LNCaP clone FGC (cell line): Measurements from ENCODE around the gene ACACA.
A peak's percentile ranks its signal among the peaks of the same experiment; 100 is the strongest.

ENCODE experiments used
- DNase-seq: peaks from one replicate; pipeline ENCODE4 v3.0.0-alpha.2; 2011; ENCODE audit warnings: low read depth
- H3K4me3 ChIP-seq: 2 replicates; pipeline ENCODE4 v1.5.1; 2011; ENCODE audit warnings: mild to moderate bottlenecking, low read depth, low read length, control low read depth
- TF ChIP-seq, protein P1 (sequence below): IDR thresholded peaks from 2 replicates; pipeline ENCODE4 v1.5.1; 2012; ENCODE audit warnings: mild to moderate bottlenecking; ENCODE audit not compliant: control insufficient read depth, insufficient read depth; ENCODE audit errors: extremely low read depth

The ACACA gene

GRCh38 chr17:37301288-37301687 is 105.3 kb downstream of the ACACA start:
- peak; percentile 72 for DNase-seq
- TF ChIP-seq, protein P1, sequence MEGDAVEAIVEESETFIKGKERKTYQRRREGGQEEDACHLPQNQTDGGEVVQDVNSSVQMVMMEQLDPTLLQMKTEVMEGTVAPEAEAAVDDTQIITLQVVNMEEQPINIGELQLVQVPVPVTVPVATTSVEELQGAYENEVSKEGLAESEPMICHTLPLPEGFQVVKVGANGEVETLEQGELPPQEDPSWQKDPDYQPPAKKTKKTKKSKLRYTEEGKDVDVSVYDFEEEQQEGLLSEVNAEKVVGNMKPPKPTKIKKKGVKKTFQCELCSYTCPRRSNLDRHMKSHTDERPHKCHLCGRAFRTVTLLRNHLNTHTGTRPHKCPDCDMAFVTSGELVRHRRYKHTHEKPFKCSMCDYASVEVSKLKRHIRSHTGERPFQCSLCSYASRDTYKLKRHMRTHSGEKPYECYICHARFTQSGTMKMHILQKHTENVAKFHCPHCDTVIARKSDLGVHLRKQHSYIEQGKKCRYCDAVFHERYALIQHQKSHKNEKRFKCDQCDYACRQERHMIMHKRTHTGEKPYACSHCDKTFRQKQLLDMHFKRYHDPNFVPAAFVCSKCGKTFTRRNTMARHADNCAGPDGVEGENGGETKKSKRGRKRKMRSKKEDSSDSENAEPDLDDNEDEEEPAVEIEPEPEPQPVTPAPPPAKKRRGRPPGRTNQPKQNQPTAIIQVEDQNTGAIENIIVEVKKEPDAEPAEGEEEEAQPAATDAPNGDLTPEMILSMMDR: no peak
- peak overlapping the region; percentile 37; the same call in 1 of the 2 replicates for H3K4me3 ChIP-seq

DNA sequence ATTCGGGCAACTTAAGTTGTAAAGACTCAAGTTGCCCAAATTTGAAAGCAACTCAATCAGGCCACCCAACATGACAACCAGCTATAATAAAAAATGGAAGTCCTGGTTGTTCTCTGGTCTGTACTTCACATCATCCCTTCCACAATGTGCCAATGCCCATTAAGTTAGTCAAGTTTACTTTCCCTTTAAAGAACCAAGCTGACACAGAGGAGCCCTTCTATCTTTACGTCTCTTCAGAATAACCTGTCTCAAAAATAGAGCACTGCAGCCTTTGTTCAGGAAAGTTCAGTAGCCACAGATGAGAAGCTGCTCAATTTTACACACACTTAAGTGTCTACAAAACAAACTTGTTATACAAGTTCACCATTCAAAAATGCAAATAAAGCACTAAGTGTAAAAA is 106.0 kb downstream of the ACACA start:
- peak overlapping the region; percentile 37 for H3K4me3 ChIP-seq
- DNase-seq: no peak
- TF ChIP-seq, protein P1: no peak

GRCh38 chr17:37299257-37299980 is 107.2 kb downstream of the ACACA start:
- peak; percentile 87 for DNase-seq
- peak overlapping the region; percentile 37 for H3K4me3 ChIP-seq
- TF ChIP-seq, protein P1: peak; percentile 21; the same call in 1 of the 2 replicates

DNA sequence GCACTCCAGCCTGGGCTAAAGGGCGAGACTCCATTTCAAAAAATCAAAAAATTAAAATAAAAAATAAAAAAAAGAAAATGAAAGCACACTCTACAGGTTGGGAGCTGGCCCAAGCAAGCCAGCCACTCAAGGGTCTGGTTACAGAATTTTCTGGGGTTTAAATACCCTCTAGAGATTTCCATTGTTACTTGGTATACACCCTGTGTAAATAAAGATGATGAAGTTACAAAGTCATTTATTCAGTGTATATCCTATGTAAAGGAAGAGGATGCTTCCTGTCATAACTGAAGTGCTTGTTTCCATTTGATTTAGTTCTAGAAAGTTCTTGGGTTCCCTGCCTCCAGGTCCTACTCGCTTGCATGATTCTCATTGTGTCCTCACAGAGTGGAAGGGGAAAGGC is 110.7 kb downstream of the ACACA start:
- TF ChIP-seq, protein P1: no peak
- H3K4me3 ChIP-seq: no peak overlapping the region
- DNase-seq: no peak

GRCh38 chr17:37294888-37295287 is 111.7 kb downstream of the ACACA start:
- no peak overlapping the region for H3K4me3 ChIP-seq
- TF ChIP-seq, protein P1: no peak
- DNase-seq: no peak

DNA sequence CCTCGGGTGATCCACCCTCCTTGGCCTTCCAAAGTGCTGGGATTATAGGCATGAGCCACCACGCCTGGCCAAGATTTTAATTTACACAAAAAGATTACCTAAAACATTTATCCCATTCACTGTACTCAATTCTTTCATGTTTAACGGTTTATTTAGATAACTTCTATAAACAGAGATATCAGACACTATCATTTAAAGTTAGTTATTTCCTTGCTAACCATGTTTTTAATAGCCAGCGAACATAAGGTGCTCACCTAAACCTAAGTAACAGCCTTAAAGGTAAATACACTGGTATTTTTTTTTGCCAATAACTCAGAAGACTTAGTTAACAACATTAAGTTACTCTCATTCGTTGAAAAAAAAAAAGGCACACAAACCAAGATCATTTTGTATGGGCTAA is 112.9 kb downstream of the ACACA start:
- H3K4me3 ChIP-seq: no peak overlapping the region
- peak; percentile 63 for DNase-seq
- TF ChIP-seq, protein P1: no peak
